Fibroblast of the aortic adventitia (primary cell): ENCODE measurements around the gene SSH2. TPM values are rescaled to one million over a fixed set of nuclear protein-coding genes. Genes with fewer than 3 reads are reported as not detected.

Experiments
- DNase-seq: peaks from one replicate; pipeline ENCODE4 v3.0.0-alpha.2; 2010; ENCODE audit warnings: low read depth
- H3K4me3 ChIP-seq: 2 replicates; pipeline ENCODE4 v1.5.1; 2011; ENCODE audit warnings: low read depth, mild to moderate bottlenecking, control low read depth, low read length, moderate library complexity
- CTCF ChIP-seq: IDR thresholded peaks from 2 replicates; pipeline ENCODE4 v1.5.1; 2011; ENCODE audit warnings: mild to moderate bottlenecking, low read length, control low read depth, inconsistent platforms; ENCODE audit not compliant: insufficient read depth
- total RNA-seq: library from RNA; depleted of rRNA; stranded (reverse); fragments of >200 nt; gene quantifications from 2 replicates; pipeline ENCODE4 v1.2.3, GENCODE V29; 2012; ENCODE audit warnings: low replicate concordance

SSH2 gene
- total RNA-seq, 1 donor = 21.1 TPM

- no peak for DNase-seq
- H3K4me3 ChIP-seq = no peak overlapping the region
- no peak for TF ChIP-seq CTCF
These were observed 82.9 kb downstream of the SSH2 start for GRCh38 chr17:29847118-29847517.

GRCh38 chr17:29846298-29846697 is 83.7 kb downstream of the SSH2 start:
- DNase-seq = no peak
- no peak for TF ChIP-seq CTCF
- H3K4me3 ChIP-seq = no peak overlapping the region

GRCh38 chr17:29844339-29845048 is 85.5 kb downstream of the SSH2 start:
- no peak for TF ChIP-seq CTCF
- peak; percentile 77 for DNase-seq
- no peak overlapping the region for H3K4me3 ChIP-seq

- no peak for TF ChIP-seq CTCF
- peak; percentile 45 for DNase-seq
- no peak overlapping the region for H3K4me3 ChIP-seq
These were observed 89.1 kb downstream of the SSH2 start for GRCh38 chr17:29840884-29841283.

GRCh38 chr17:29839656-29840055 is 90.4 kb downstream of the SSH2 start:
- H3K4me3 ChIP-seq = no peak overlapping the region
- DNase-seq = no peak
- no peak for TF ChIP-seq CTCF

GRCh38 chr17:29838961-29839360 is 91.1 kb downstream of the SSH2 start:
- DNase-seq = no peak
- H3K4me3 ChIP-seq = no peak overlapping the region
- no peak for TF ChIP-seq CTCF

GRCh38 chr17:29837531-29837930 is 92.5 kb downstream of the SSH2 start:
- no peak for TF ChIP-seq CTCF
- DNase-seq = no peak

More at GRCh38 chr17:29837531-29837930, 92.5 kb downstream of the SSH2 start:
- H3K4me3 ChIP-seq = no peak overlapping the region
